Eye (tissue), 1 donor: ENCODE measurements around the gene ZNF70.

Source experiments
- DNase-seq: peaks from one replicate; pipeline ENCODE4 v3.0.0-alpha.2; 2015

Gene ZNF70

DNA sequence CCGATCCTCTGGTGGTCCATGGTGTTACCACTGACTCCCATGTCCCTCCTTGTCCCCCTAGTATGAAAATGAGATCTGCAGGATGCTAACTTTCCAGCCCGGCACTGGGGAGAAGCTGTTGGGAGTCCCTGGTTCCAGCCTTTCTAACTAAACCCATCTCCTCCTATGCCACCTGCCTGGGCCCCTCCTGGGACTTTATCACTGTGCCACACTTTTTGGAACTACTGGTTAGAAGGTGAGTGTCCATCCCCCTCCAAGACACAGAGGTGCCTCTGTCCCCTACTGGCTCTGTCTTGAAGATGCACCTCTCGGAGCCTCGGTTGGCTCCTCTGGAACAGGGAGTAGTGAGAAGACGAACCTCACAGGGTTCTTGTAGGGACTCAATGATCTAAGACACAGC is 60.2 kb downstream of the ZNF70 start, which contains the start of gene RGL4:
TSS of gene RGL4 (plus strand) at position 301 of the 400 bp plus-strand sequence. CDS start 1,018 bp downstream, outside the sequence.
- no peak for DNase-seq

DNA sequence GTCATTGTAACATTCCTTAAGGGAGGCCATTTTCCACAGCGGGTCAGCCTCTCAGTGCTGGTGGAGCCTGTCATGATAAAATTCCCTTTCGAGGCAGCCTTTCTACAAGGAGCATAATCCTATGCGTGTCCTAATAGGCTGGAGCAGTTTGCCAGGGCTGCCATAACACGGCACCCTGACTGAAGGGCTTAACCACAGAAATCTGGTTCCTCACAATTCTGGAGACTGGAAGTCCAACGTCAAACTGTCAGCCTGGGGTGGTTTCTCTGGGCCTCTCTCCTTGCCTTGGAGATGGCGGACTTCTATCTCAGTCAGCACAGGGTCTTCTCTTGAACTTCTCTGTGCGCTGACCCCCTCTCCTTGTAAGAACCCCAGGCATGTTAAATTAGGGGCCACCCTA is 61.5 kb downstream of the ZNF70 start:
- no peak for DNase-seq
